ENCODE results near the gene PFDN2. TPM values are rescaled to one million over a fixed set of nuclear protein-coding genes. Genes with fewer than 3 reads are reported as not detected.

PFDN2 gene
- total and polyA plus RNA-seq, 2 donors (not counting 3 experiments of a cell fraction or from before 2014, with no cell fraction given), result 104 to 157 TPM

GRCh38 chr1:161068306-161069234, 49.3 kb downstream of the PFDN2 start:
- intact Hi-C loops (cut with micrococcal nuclease), result no loop called here
- H3K9ac ChIP-seq (replicated peaks; ENCODE audit: extremely low read depth, insufficient read depth, low read length), result no peak overlapping the region
- no peak for FAIRE-seq
- peak overlapping the region; percentile 48 for H2AFZ ChIP-seq (ENCODE audit: low read depth, low read length)
- H3K36me3 ChIP-seq (ENCODE audit: control insufficient read depth in 2 of 2, extremely low read depth in 1 of 2, insufficient read depth in 2 of 2, low read length in 2 of 2), result no peaks in the 10 kb centered on the region
- no peaks in the 10 kb centered on the region for H3K9me1 ChIP-seq (replicated peaks; ENCODE audit: control insufficient read depth, extremely low read depth, insufficient read depth, low read length)
- no peak overlapping the region for H3K4me3 ChIP-seq (replicated peaks in 1 of 3; ENCODE audit: insufficient read depth in 1 of 3, low read depth in 1 of 3, low read length in 3 of 3)
- H3K79me2 ChIP-seq (ENCODE audit: control insufficient read depth, insufficient read depth, low read length), result no peaks in the 10 kb centered on the region
- ChIA-PET CTCF (interaction anchor here (1.3 to 1.6 kb wide), 3 partner anchors 23 to 78 kb away, joined by 4 to 7 read pairs (median 4); partner anchors contain the start of genes F11R and USF1), POLR2A (interaction anchor here (0.6 kb wide), 1 partner anchor 1039 kb away, joined by 5 read pairs; no protein-coding TSS in a partner anchor)
- TF ChIP-seq EZH2 (IDR thresholded peaks at IDR 0.05; ENCODE audit: borderline replicate concordance, low read depth, low read length, severe bottlenecking), result no peak
- TF ChIP-seq, protein P1, sequence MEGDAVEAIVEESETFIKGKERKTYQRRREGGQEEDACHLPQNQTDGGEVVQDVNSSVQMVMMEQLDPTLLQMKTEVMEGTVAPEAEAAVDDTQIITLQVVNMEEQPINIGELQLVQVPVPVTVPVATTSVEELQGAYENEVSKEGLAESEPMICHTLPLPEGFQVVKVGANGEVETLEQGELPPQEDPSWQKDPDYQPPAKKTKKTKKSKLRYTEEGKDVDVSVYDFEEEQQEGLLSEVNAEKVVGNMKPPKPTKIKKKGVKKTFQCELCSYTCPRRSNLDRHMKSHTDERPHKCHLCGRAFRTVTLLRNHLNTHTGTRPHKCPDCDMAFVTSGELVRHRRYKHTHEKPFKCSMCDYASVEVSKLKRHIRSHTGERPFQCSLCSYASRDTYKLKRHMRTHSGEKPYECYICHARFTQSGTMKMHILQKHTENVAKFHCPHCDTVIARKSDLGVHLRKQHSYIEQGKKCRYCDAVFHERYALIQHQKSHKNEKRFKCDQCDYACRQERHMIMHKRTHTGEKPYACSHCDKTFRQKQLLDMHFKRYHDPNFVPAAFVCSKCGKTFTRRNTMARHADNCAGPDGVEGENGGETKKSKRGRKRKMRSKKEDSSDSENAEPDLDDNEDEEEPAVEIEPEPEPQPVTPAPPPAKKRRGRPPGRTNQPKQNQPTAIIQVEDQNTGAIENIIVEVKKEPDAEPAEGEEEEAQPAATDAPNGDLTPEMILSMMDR (IDR thresholded peaks at IDR 0.05; ENCODE audit: extremely low read depth in 1 of 2, insufficient read depth in 1 of 2, low read depth in 1 of 2, low read length in 2 of 2), result no peak
- no peak for TF ChIP-seq JUN (IDR thresholded peaks at IDR 0.05; ENCODE audit: borderline replicate concordance, insufficient read depth, insufficient read length, low read depth)
- no peak for TF ChIP-seq MYC (IDR thresholded peaks at IDR 0.05; ENCODE audit: low read depth, low read length)
- TF ChIP-seq, protein P2, sequence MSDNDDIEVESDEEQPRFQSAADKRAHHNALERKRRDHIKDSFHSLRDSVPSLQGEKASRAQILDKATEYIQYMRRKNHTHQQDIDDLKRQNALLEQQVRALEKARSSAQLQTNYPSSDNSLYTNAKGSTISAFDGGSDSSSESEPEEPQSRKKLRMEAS (IDR thresholded peaks at IDR 0.05; ENCODE audit: insufficient read depth, insufficient read length), result no peak
- no peak for TF ChIP-seq POLR2A (IDR thresholded peaks at IDR 0.05; ENCODE audit: low read depth, low read length)
- no peak for TF ChIP-seq FOS (IDR thresholded peaks at IDR 0.05; ENCODE audit: borderline replicate concordance, insufficient read depth, low read length)
- no peak for TF ChIP-seq POLR2AphosphoS5 (IDR thresholded peaks at IDR 0.05; ENCODE audit: insufficient read depth, low read depth, low read length)
- no peak for TF ChIP-seq GATA2 (IDR thresholded peaks at IDR 0.05; ENCODE audit: insufficient read depth, insufficient read length, low read depth, low read length)
- H3K4me1 ChIP-seq (ENCODE audit: control insufficient read depth, extremely low read depth, insufficient read depth, low read length), result no peaks in the 10 kb centered on the region
- no TSS peak for BruUV-seq (replicated peaks)
- H4K20me1 ChIP-seq (replicated peaks; ENCODE audit: control insufficient read depth, extremely low read depth, insufficient read depth, low read length), result no peaks in the 10 kb centered on the region
- no peaks in the 10 kb centered on the region for H3K9me3 ChIP-seq (replicated peaks; ENCODE audit: control insufficient read depth, insufficient read depth, low read length)
- no peak for DNase-seq (ENCODE audit: low read depth, low spot score)
- dilution Hi-C loops (cut with MboI; ENCODE audit: extremely low pct_ligation_motif_present, low sequenced_read_pairs), result no loop called here
- H3K4me2 ChIP-seq (ENCODE audit: insufficient read depth, low read length), result no peak overlapping the region
- H3K27ac ChIP-seq (ENCODE audit: insufficient read depth, low read depth, low read length), result no peak overlapping the region
- peaks cover 2% of the 10 kb centered on the region in 2 experiments for H3K27me3 ChIP-seq (ENCODE audit: control insufficient read depth in 2 of 2, insufficient read depth in 2 of 2, low read length in 2 of 2)
